H1 (cell line): ENCODE data around the gene INHBA. TPM values are rescaled to one million over a fixed set of nuclear protein-coding genes. Genes with fewer than 3 reads are reported as not detected.

ENCODE experiments used
- BRCA1 ChIP-seq: IDR thresholded peaks from 2 replicates; pipeline ENCODE4 v1.6.1; 2012; ENCODE audit warnings: low read depth, low read length, improper control_type of control experiment
- CHD1 ChIP-seq: IDR thresholded peaks from 2 replicates; pipeline ENCODE4 v1.6.1; 2012; ENCODE audit warnings: low read depth, low read length, improper control_type of control experiment
- GTF2F1 ChIP-seq: IDR thresholded peaks from 2 replicates; pipeline ENCODE4 v1.6.1; 2012; ENCODE audit warnings: low read depth, low read length, improper control_type of control experiment, borderline replicate concordance
- HDAC6 ChIP-seq: IDR thresholded peaks from one replicate; pipeline ENCODE4 v1.7.1; 2012; ENCODE audit warnings: low read depth, mild to moderate bottlenecking, inconsistent platforms, low read length, moderate library complexity
- POU5F1 ChIP-seq: IDR thresholded peaks from 2 replicates; pipeline ENCODE4 v1.6.1; 2011; ENCODE audit warnings: low read depth, mild to moderate bottlenecking, low read length, moderate library complexity
- RXRA ChIP-seq: IDR thresholded peaks from 2 replicates; pipeline ENCODE4 v1.6.1; 2011; ENCODE audit warnings: low read depth, mild to moderate bottlenecking, low read length, moderate library complexity; ENCODE audit not compliant: insufficient read depth
- SAP30 ChIP-seq: fragments of 300-600 bp; sonication (generic); IDR thresholded peaks from 2 replicates; pipeline ENCODE4 v1.7.1; 2012; ENCODE audit warnings: low read length, moderate library complexity, mild to moderate bottlenecking, inconsistent platforms; ENCODE audit not compliant: insufficient read depth, insufficient replicate concordance
- SIN3A ChIP-seq, 2 experiments: IDR thresholded peaks in 1 of 2; conservative IDR thresholded peaks in 1 of 2; 2 replicates each; pipeline ENCODE4 v1.6.1; 2011 to 2012; ENCODE audit warnings: low read length in 2 of 2, improper control_type of control experiment in 1 of 2, low read depth in 1 of 2, mild to moderate bottlenecking in 1 of 2
- SRF ChIP-seq: IDR thresholded peaks from 2 replicates; pipeline ENCODE4 v1.6.1; 2011; ENCODE audit warnings: mild to moderate bottlenecking, low read depth, low read length, moderate library complexity
- polyA plus RNA-seq, 7 experiments: library from polyadenylated mRNA; depleted of rRNA in 3 of 7; stranded (reverse) in 5 of 7; unstranded in 2 of 7; fragments of >200 nt in 5 of 7; fragments of 200-250 nt in 2 of 7; gene quantifications; 1 replicate in 5 of 7; 2 replicates in 1 of 7; 4 replicates in 1 of 7; pipeline versions ENCODE4 v1.2.1 to v1.2.3, GENCODE V29; 2011 to 2013; ENCODE audit warnings: missing spikeins in 2 of 7, mixed read lengths in 2 of 7
- total RNA-seq: library from RNA; stranded (reverse); fragmentation: NEBNext Ultra II Directional; extraction: Animal tissue kit (Norgen Biotek cat#: 25700); gene quantifications from 2 replicates; pipeline ENCODE4 v1.2.1, GENCODE V29; 2021
- TF ChIP-seq, protein P1 (sequence below): fragments of 300-600 bp; sonication (generic); IDR thresholded peaks from 2 replicates; pipeline ENCODE4 v1.7.1; 2012; ENCODE audit warnings: low read length, moderate library complexity, mild to moderate bottlenecking, inconsistent platforms; ENCODE audit not compliant: insufficient replicate concordance
- TF ChIP-seq, protein P2 (sequence below): IDR thresholded peaks from 2 replicates; pipeline ENCODE4 v1.6.1; 2012; ENCODE audit warnings: inconsistent platforms

The INHBA gene
- total and polyA plus RNA-seq, 2 of the 8 experiments (the other 6 are each of a cell fraction or from before 2014, with no cell fraction given), result 1.1 to 2.7 TPM

DNA sequence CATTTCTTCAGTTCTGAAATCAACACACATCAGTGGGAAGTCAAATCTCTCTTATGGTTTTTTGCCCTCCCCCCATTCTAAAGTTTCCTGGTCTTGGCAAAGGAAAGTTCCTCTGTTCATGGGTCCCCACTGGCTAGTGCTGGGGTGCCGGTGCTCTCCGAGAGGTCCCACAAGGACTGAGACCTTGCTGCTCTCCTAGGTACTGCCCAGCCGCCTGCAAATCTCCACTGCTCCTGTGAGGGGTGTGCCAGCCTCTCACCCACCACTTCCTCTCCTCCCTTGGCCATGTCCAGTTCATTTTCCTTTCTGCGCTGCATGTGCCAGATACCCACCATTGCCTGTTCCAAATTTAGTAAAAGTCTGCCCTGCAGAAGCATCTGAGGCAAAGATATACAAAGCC lies 17.2 kb upstream of the INHBA start (continued):
- TF ChIP-seq, protein P1, sequence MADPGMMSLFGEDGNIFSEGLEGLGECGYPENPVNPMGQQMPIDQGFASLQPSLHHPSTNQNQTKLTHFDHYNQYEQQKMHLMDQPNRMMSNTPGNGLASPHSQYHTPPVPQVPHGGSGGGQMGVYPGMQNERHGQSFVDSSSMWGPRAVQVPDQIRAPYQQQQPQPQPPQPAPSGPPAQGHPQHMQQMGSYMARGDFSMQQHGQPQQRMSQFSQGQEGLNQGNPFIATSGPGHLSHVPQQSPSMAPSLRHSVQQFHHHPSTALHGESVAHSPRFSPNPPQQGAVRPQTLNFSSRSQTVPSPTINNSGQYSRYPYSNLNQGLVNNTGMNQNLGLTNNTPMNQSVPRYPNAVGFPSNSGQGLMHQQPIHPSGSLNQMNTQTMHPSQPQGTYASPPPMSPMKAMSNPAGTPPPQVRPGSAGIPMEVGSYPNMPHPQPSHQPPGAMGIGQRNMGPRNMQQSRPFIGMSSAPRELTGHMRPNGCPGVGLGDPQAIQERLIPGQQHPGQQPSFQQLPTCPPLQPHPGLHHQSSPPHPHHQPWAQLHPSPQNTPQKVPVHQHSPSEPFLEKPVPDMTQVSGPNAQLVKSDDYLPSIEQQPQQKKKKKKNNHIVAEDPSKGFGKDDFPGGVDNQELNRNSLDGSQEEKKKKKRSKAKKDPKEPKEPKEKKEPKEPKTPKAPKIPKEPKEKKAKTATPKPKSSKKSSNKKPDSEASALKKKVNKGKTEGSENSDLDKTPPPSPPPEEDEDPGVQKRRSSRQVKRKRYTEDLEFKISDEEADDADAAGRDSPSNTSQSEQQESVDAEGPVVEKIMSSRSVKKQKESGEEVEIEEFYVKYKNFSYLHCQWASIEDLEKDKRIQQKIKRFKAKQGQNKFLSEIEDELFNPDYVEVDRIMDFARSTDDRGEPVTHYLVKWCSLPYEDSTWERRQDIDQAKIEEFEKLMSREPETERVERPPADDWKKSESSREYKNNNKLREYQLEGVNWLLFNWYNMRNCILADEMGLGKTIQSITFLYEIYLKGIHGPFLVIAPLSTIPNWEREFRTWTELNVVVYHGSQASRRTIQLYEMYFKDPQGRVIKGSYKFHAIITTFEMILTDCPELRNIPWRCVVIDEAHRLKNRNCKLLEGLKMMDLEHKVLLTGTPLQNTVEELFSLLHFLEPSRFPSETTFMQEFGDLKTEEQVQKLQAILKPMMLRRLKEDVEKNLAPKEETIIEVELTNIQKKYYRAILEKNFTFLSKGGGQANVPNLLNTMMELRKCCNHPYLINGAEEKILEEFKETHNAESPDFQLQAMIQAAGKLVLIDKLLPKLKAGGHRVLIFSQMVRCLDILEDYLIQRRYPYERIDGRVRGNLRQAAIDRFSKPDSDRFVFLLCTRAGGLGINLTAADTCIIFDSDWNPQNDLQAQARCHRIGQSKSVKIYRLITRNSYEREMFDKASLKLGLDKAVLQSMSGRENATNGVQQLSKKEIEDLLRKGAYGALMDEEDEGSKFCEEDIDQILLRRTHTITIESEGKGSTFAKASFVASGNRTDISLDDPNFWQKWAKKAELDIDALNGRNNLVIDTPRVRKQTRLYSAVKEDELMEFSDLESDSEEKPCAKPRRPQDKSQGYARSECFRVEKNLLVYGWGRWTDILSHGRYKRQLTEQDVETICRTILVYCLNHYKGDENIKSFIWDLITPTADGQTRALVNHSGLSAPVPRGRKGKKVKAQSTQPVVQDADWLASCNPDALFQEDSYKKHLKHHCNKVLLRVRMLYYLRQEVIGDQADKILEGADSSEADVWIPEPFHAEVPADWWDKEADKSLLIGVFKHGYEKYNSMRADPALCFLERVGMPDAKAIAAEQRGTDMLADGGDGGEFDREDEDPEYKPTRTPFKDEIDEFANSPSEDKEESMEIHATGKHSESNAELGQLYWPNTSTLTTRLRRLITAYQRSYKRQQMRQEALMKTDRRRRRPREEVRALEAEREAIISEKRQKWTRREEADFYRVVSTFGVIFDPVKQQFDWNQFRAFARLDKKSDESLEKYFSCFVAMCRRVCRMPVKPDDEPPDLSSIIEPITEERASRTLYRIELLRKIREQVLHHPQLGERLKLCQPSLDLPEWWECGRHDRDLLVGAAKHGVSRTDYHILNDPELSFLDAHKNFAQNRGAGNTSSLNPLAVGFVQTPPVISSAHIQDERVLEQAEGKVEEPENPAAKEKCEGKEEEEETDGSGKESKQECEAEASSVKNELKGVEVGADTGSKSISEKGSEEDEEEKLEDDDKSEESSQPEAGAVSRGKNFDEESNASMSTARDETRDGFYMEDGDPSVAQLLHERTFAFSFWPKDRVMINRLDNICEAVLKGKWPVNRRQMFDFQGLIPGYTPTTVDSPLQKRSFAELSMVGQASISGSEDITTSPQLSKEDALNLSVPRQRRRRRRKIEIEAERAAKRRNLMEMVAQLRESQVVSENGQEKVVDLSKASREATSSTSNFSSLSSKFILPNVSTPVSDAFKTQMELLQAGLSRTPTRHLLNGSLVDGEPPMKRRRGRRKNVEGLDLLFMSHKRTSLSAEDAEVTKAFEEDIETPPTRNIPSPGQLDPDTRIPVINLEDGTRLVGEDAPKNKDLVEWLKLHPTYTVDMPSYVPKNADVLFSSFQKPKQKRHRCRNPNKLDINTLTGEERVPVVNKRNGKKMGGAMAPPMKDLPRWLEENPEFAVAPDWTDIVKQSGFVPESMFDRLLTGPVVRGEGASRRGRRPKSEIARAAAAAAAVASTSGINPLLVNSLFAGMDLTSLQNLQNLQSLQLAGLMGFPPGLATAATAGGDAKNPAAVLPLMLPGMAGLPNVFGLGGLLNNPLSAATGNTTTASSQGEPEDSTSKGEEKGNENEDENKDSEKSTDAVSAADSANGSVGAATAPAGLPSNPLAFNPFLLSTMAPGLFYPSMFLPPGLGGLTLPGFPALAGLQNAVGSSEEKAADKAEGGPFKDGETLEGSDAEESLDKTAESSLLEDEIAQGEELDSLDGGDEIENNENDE, result no peak
- TF ChIP-seq SRF (no peak), SIN3A (conservative IDR thresholded peaks at IDR 0.05 in 1 of 2, IDR thresholded peaks at IDR 0.05 in 1 of 2; ENCODE audit: low read depth in 1 of 2, low read length in 2 of 2) (no peak), GTF2F1 (no peak), POU5F1 (no peak), HDAC6 (no peak), RXRA (no peak), CHD1 (no peak), SAP30 (no peak), BRCA1 (no peak)
- TF ChIP-seq, protein P2, sequence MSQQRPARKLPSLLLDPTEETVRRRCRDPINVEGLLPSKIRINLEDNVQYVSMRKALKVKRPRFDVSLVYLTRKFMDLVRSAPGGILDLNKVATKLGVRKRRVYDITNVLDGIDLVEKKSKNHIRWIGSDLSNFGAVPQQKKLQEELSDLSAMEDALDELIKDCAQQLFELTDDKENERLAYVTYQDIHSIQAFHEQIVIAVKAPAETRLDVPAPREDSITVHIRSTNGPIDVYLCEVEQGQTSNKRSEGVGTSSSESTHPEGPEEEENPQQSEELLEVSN, result no peak
